Pulmonary artery endothelial cell (primary cell): Measurements from ENCODE around the gene BCR. TPM values are rescaled to one million over a fixed set of nuclear protein-coding genes. Genes with fewer than 3 reads are reported as not detected.
"Not testable (repeated sequence)": the region's sequence is repeated elsewhere in the genome, so short reads cannot be mapped to it uniquely, and the experiment has no call there.

ENCODE experiments used
- DNase-seq: peaks from one replicate; pipeline ENCODE4 v3.0.0-alpha.2; 2011; ENCODE audit warnings: low read depth, low spot score
- total RNA-seq: library from RNA; depleted of rRNA; stranded (reverse); fragments of >200 nt; gene quantifications from 2 replicates; pipeline ENCODE4 v1.2.3, GENCODE V29; 2014

BCR gene
- total RNA-seq, 1 donor from 2014 or later: 131 TPM

DNA sequence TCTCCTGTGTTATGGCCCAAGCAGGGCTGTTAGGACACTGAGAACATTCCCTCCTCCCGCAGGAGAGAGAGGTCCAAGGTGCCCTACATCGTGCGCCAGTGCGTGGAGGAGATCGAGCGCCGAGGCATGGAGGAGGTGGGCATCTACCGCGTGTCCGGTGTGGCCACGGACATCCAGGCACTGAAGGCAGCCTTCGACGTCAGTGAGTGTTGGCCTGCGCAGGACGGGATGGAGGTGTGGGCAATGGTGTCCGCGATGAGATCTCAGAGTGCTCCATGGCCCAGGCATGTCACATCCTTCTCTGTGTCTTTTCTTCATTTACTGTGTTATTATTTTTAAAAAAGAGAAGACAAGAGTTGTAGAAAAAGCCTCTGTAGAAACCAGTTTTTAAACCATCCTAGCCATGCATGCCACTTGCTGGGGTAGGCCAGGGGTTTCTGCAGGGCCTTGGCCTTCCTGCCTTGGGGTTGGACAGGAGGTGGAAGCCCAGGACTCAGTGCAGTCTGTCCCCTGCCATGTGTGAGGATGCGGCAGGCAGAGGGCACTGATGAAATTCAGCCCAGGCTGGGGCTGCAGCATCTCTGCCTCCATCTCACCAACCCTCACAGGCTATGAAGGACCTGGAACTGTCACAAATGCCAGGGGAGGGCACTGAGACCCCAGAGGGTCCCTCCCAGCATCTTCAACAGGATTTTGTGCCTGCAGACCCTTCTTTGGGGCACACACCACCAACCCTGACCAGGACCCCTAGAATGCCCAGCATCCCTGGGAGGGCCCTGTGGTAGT, 131.5 kb downstream of the BCR start:
- DNase-seq: not testable (repeated sequence)

DNA sequence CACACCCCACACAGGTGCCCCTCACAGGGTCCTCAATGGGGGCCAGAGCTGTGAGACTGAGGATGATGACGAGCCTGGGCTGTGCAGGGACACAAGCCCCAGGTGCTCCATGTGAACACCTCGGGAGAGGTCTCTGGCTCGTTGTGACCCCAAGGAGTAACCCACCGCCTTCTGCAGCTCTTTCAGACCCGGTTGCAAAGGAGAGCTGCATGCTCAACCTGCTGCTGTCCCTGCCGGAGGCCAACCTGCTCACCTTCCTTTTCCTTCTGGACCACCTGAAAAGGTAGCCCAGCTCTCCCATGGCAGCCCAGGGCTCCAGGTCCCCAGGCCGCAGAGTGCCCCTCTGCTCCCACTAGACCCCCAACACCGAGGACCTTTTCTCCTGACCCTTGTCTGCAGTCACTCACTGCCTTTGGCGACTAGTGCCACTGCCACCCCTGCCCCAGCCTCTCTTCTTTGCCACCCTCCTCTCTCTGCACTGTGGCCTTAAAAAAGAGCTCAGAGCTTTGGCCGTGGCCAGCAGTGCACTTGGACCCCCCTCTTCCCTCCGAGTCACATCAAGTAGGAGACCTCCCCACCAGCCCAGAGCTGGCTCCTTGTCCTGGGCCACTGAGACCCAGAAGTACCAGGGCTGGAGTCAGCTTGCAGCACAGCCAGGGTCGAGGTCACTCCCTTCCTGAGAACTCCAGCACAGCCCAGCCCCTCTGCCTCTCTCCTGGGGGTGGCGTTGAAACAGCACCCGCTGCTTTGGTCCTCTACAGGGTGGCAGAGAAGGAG, 133.7 kb downstream of the BCR start:
- DNase-seq: no peak

DNA sequence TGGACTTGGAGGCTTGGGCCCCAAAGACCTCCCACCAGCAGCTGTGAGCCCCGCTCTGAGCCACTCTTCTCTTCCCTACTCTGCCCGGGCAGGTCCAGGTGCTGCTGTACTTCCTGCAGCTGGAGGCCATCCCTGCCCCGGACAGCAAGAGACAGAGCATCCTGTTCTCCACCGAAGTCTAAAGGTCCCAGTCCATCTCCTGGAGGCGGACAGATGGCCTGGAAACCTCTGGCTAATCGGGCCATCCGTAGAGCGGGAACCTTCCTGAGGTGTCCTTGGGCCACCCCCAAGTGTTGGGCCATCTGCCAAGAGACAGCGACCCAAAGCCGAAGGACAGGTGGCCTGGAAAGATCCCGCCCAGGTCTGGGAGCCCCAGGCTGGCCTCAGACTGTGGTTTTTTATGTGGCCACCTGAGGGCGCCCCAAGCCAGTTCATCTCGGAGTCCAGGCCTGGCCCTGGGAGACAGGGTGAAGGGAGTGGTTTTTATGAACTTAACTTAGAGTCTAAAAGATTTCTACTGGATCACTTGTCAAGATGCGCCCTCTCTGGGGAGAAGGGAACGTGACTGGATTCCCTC, 135.1 kb downstream of the BCR start:
- no peak for DNase-seq

DNA sequence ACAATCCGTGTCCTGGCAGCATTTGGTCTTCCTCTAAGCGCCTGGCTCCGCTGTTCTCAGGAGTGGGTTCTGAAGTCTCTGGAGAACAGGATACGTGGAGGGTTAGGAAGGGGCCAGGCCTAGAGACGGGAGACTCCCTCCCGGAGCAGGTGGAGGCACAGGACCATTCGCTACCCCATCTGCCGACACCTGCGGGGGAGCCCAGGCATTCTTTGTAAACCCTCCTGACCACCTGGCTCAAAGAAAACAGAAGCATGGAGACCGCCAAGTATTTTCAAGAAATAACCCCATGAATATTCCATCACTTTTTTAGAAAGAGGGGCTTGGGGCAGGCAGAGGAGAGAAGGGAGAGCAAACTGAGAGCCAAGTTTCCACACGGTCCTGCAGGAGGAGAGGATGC, 136.3 kb downstream of the BCR start:
- not testable (repeated sequence) for DNase-seq

DNA sequence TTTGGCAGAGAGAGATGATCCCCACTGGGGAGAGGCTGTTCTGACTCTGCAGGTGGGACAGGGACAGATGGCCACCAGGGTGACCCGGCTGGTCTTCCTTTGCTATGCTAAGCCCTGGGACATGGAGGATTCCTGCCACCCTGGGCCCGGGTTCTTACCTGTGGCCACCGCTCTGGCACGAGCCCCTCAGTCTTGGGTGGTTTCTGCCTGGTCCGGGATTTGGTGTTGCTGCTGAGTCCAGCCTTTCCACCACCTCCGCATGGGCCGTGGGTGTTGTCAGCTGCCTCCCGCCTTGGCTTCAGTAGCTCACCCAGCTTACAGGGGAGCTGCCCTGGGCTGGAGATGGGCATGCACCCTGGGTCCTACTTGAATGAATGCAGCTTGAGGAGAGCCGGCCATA, 138.0 kb downstream of the BCR start:
- DNase-seq: not testable (repeated sequence)

DNA sequence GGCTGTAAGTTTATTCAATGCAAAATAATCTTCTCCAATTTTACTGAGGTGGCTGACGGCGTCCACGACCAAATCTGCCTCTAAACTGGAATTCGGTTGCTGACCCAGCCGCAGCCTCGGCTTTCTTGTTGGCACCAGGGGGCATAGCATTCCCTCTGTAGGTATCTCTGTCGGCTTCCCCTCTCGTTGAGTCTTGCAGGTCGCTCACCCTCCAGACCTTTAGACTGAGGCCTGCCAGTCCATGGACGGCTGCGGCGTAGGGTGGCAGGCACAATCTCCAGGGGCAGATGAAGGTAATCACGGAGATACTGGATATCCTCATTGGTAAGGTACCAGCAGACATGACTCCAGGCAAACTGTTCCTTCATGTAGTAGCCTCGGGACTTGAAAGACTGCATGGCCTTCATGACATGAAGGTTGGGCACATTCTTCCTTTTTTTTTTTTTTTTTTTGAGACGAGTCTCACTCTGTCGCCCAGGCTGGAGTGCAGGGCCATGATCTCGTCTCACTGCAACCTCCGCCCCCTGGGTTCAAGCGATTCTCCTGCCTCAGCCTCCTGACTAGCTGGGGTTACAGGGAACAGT, 142.3 kb downstream of the BCR start:
- DNase-seq: not testable (repeated sequence)

DNA sequence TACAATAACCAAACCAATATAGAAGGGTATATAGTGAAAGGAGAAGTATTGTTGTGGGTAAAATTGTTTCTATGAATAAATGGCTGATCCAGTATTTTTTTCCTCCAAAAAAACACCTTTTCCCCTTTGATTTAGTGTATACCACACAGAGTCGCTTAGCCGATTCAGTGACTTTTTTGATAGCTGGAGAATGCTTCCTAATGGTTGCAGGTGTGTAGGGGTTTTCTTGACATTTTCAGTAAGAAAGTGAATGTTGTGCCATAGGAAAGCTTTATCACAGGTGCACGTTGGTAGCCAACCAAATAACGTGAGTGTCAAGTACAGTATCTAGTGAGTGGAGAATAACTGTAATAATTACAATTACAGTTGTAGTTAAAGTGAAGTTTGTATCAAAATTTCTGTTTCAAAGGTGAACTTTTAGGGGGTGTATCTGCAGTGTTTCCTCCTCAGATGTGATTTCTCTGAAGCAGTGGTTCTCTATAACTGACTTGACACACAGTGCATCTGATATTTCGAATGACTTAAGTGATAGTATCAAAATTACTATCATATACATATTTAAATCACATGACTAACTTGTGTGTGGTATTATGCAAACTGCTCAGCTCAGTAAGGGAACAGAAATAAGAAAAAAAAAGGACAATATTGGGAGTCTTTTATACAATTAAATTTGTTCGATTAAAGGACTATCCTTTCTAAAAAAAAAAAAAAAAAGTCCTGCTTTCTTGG, 143.8 kb downstream of the BCR start:
- not testable (repeated sequence) for DNase-seq

DNA sequence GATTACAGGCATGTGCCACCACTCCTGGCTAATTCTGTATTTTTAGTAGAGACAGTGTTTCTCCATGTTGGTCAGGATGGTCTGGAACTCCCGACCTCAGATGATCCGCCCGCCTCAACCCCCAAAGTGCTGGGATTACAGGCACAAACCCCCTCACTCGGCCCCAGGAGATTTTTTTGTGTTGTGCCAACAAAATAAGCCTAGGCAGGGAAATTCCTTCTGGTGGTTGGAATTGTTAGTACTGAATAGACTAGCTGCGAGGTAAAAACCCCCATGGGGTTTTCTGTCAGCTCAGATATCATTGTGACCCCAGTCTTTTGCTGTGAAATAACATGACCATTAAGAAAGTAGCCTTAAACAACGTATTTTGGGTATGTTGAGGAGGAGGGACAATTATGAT, 144.9 kb downstream of the BCR start:
- DNase-seq: no peak

DNA sequence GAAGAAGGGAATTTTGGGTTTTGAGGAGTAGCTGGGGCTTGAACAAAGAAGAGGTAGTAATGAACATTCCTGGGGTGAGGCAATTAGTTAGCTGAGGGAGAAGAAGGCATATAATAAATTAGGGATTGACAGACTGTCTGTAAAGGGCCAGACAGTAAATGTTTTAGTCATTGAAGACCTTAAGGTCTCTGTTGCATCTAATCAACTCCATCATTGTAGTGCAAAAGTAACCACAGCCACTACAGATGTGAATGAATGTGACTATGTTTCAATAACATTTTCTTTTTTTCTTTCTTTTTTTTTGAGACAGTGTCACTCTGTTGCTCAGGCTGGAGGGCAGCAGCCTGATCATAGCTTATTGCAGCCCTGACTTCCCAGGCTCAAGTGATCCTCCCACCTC, 153.5 kb downstream of the BCR start:
- not testable (repeated sequence) for DNase-seq

DNA sequence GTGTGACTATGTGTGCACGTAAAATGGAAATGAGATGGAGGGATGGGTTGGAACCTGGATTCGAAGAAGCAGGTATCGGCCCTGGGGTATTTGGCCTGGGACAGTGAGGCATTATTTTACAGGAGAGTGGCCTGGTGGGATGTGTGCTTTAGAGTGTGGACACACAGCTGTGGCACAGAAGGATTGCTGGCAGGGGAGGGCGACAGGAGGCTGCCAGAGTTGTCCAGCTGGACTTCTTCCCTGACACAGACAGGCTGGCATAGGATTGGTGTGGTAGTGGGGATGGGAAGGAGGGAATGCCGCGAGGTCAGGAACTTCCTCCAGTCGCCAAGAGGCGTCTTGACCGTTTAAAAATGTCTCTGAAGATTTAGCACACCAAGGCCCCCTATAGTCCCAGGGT, 157.4 kb downstream of the BCR start:
- DNase-seq: not testable (repeated sequence)

DNA sequence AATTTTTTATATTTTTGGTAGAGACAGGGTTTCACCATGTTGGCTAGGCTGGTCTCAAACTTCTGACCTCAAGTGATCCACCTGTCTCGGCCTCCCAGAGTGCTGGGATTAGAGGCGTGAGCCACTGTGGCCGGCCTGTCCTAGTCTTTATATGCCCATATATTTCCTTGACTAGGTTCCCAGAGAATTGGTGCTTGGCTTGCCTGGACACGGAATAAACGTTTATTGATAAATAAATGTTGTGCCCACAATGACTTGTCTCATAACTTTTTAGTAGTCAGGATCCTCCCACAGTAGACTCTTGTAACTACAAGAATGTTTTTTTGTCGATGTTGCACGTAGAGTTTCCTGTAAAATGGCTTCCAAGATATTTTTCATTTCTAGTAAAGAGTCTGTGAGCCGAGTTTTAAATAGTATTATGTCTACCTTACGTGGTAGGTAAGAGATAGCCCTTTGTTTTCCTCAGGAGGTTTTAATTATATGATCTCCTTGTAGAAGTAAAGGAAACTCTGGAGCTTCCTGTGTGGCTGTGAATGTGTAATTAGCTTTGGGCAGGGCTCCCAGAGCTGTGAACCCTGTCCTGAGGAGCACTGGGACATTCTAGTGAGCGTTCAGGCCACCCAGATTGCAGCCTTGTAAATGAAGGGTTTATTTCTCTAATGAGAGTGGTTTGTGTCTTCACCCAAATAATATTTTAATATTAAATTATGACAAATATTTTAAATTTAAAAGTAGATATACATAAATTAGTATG, 161.8 kb downstream of the BCR start:
- DNase-seq: not testable (repeated sequence)

DNA sequence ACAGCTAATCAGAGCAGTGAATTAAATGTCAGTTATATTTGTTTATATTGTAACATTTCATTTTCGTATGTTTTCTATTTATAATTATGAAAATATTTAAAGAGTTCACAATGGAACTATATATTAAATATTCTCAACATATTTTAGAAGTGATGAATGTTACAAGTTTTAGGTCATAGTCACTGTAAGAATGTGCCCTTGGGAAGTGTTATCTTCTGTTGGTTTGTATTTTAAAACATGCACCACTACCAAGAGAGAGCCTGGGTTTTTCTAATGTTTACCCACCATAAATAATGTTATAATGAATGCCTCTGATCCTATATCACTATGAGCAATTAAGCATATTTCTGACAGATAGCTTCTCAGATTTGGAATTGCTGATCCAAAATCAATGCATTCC, 171.0 kb downstream of the BCR start:
- DNase-seq: no peak

DNA sequence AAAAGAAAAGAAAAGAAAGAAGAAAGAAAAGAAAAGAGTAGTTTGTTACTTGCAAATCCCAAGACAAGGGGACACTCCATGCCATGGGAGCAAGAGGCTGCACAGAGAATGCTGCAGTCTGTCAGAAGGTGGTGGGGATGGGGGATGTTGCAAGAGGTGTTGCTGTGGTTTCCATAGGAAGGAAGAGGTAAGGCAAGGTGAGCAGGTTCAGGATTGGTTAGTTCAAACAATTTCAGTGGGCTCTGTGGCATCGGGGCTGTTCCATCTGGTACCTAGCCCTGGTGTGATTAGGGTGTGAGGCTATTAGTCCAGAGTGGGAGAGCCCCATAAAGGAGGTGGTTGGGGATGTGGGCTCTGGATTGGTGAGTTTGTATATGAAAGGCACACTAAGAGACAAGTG, 172.7 kb downstream of the BCR start:
- DNase-seq: no peak

DNA sequence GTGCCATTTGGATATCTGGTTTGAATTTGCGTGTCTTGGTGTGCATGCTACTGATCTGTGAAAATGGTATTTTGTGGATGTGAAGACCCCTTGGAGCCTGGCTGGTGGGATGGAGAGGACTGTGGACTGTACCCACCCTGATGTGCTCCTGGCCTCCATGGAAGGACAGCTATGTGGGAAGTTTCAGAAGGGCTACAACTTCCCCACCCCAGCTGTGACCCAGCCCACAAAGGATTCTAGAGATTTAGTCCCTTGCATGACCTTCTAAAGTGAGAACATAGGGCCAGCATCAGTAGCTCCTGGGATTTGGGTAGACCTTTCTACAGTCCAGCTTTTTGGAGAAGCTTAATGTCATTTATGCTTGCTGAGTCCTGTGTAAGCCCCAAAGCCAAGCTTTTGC, 173.4 kb downstream of the BCR start:
- no peak for DNase-seq

DNA sequence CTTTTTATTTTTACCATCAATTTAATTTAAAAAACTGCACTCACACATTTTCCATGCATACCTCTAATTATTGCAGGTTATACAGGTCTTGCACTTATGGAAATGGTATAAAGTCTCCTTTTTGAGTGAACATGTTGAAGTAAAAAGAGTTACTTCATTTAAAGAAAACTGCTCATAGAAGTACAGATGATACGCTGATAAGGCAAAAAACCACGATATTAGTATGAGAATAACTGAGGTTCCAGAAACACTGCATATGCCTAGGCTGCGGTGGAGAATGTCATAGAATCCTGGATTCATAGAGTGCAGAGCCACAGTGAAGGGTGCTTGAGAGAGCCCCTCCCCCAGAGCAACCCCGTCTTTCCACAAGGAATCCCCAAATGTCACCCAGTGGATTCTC, 175.8 kb downstream of the BCR start:
- no peak for DNase-seq

DNA sequence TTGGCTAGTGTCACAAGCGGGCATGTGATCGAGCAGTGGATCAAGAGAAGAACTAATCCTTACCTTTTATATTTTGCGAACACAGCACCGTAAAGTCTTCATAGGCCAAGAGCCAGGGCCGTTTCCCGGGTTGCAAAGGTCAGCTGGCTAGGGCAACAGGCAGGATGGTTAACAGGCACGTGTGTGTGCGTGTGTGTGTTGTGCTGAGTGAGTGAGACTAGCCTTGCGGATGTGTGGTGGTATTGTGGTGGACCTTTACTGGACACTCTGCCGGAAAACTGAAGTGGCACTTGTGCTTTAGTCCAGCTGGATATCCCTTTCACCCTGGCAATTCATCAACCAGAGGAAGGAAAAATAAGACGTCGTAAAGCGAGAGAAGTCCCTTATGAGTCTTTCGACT, 176.7 kb downstream of the BCR start:
- DNase-seq: no peak

DNA sequence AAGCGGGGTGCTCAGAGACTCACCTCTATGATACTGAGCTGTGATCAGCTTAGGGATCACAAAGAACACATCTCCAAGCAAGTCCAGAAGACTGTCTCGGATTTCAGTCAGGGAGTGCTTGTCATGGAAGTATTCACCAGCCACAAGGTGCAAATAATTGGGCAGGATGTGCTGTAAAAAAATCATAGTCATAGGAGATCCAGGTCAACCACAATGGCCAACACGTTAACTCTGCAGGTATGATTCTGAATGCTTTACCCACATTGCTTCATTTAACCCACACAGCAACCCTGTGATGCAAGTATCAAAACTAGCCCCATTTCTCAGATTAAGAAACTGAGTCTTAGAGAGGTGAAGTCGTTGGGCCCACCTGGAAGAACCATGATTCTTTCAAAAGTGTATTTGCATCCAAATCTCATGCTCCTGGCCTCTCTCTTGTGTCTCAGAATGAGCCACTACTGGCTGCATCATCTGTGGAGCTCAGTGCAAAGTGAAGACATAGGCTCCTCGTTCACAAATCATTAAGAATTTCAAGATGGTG, 179.3 kb downstream of the BCR start:
- no peak for DNase-seq

DNA sequence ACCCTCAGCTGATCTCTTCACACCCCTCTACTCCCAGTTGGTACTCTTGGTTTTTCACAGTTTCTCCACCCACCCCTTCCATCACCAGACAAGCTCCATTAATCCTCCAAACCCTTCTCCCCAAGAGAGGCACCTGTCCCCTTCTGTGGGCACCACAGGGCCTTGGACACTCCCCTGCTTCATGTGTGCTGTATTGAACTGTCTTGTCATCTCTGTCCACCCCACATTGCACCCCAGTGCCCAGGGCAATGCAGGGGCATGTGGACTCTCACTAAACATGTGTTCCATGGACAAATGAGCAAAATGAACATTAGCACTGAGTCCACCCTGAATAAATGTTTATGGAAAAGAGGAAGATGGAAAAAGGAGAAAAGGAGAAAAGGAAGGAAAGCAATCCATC, 181.4 kb downstream of the BCR start:
- DNase-seq: no peak

DNA sequence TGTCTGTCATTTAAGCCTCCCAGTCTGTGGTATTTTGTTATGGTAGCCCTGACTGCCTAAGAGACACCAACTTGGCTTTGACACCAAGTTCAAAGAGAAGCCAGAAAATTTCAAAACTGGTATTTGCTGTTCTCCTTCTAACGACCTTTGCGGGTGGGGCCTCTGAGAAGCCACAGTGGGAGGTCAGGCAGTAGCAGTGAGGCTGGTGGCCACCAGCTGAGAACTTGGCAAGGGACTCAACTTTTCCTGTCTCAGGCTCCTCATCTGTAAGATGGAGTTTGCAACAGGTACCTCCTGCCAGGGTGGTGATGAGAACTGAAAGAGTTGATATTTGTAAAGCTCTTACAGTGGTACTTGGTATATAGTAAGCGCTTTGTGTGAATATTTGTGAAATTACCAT, 183.4 kb downstream of the BCR start:
- no peak for DNase-seq

DNA sequence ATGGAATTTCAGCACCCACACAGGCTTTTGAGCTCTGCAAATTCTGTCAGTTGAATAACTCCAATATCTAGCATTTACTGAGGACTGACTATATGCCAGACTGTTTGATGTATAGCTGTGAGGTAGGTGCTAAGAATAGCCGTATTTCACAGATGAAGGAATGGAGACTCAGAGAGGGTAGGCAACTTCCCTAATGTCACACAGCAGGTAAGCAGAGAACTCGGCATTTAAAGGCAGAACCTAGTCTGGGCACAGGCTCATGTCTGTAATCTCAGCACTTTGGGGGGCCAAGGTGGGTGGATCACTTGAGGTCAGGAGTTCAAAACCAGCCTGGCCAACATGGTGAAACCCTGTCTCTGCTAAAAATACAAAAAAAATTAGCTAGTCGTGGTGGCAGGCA, 184.1 kb downstream of the BCR start:
- DNase-seq: no peak
